AML-193 (cell line): ENCODE results near the gene LENG8.

Source experiments
- DNase-seq, 2 experiments: peaks; one replicate each; lab custom pipeline; 2025; lab: John Stamatoyannopoulos, UW

LENG8 gene

DNA sequence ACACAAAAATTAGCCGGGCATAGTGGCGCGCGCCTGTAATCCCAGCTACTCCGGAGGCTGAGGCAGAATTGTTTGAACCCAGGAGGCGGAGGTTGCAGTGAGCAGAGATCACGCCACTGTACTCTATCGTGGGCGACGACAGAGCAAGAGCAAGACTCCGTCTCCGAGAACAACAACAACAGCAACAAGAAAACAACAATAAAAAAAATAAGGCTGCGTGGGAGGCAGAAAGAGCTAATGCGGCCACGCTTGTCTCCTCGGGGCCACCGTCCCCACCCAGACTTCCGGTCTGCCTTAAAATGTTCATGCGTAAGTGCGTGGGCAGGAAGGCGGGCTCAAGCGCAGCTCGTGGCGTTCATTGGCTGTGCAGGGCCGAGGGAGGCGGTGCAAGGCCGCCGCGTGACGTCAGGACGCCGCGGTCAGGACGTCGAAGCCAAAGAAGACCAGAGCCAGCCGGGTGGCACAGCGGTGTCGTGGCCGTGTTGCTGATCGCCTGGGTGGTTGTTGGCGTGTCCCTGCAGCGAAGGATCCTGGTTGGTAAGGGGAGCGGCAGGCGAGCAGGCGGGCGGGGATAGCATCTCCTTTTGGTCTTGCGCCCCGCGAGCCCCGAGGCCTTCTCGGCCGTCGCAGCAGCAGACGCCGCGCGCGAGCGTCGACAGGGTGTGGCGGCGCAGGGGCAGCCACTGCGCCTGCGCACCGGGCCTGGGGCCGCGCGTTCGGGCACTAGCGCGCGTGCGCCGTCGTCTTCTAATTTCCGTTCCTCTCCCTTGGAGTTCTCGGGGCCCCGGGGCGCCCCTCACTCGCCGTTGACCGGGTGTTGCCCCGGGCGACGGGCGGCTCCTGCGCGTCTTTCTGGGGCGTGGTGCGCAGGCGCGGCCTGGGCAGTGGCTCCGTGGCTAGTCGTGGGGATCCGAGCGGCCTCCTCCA is at the start of gene LENG8:
TSS of gene LENG8 (plus strand) at position 426 of the 927 bp plus-strand sequence. CDS start 2,146 bp downstream, outside the sequence.
- DNase-seq = peak; percentile 88 to 91

DNA sequence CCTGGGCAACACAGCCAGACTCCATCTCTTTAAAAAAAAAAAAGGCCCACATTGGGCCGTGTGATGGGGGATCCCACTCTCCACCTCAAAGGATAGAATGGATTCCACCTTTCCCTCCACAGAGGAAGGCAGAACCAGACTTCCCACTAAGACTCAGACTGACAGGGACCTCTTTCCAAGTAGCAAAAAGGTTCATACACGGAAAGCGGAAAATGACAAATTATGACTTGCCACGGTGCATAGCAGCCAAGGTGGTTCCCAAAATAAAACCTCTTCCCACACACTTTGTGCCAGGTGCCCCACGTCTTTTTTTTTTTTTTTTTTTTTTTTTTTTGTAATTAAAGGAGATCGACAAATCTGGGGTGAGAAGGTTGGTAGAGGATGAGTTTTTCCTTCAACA is 48.1 kb upstream of the LENG8 start:
- no peak for DNase-seq

DNA sequence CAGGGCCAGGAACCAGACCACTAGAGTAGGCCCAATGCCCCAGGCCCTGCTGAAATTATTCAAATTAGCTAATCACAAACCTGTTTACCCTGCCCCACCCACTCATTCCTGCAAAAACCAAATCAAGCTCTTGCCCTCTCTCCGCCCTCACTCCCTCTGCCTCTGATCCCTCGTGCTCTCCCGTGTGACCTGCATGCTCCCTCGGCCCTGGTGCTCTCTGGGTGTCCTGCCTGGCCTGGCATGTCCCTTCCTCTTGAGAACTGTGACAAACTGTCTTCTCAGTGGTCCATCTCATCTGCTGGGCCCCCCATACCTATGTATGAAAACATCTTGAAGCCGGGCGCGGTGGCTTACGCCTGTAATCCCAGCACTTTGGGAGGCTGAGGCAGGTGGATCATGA is 45.9 kb upstream of the LENG8 start:
- no peak for DNase-seq

DNA sequence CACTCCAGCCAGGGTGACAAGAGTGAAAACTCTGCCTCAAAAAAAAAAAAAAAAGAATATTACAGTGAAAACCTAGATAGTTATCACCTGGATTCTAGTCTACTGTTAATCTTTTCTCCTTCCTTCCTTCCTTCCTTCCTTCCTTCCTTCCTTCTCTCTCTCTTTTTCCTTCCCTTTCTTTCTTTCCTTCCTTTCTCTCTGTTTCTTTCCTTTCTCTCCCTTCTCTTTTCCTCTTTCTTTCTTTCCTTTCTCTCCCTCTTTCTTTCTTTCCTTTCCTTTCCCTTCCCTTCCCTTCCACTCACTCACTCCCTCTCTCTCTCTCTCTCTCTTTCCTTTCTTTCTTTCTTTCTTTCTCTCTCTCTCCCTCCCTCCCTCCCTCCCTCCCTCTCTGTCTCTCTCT is 43.4 kb upstream of the LENG8 start:
- DNase-seq = no peak

DNA sequence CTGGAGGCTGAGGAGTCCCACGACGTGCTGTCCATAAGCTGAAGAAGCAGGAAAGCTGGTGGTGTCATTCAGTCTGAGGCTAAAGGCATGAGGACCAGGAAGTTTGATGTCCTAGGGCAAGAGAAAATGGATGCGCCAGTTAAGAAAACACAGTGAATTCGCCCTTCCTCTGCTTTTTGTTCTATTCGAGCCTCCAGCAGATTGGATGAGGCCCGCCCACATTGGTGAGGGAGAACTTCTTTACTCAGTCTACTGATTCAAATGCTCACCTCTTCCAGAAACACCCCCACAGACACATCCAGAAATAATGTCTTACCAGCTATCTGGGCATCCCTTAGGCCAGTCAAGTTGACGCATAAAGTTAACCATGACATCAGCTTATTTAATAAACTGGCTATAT is 41.2 kb upstream of the LENG8 start:
- DNase-seq = no peak

DNA sequence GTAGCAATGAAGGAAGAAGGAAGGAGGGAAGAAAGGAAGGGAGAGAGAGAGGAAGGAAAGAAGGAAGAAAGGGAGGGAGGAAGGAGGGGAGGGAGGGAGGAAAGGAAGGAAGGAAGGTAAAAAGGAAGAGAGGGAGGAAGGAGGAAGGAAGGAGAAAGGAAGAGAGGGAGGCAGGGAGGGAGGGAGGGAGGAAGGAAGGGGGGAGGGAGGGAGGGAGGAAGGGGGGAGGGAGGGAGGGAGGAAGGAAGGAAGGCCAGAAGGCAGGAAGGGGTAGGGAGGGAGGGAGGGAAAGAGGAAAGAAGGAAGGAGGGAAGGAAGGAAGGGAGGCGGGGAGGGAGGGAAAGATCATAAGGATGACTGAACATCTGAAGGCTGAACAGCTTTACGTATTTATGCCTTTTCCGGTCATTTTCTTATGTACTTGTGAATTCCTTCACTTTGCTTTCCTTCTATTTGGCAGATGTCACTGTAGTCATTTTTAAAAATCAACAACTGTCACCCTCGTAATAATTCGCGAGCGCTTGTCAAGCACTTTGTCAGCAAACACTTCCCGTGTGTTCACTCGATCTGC is 40.5 kb upstream of the LENG8 start:
- no peak for DNase-seq

DNA sequence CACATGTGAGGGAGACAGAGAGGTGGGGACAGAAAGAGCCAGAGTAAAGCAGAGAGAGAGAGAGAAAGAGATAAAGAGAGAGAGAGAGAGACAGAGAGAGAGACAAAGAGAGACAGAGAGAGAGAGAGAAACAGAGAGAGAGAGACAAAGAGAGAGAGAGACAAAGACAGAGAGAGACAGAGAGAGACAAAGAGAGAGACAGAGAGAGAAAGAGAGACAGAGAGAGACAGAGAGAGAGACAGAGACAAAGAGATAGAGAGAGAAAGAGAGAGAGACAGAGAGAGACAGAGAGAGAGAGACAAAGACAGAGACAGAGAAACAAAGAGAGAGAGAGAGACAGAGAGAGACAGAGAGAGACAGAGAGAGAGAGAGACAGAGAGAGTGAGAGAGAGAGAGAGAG is 38.0 kb upstream of the LENG8 start:
- DNase-seq = no peak

DNA sequence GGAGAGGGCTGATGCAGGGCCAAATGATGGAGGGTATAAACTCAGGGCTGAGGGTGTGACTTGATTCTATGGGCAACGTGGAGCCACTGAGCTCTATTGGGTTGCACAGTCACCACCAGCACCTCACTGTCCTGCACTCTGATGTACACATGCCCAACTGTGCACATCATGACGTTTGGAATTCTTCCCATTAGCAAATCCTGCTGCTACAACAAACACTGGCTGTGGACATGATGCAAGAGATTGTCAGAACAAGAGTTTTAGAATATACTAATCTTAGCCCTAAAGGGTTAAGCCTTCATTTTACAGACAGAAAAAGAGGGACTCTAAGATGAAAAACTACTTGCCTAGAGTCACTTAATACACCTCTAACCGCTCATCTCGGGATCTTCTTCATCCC is 36.1 kb upstream of the LENG8 start:
- DNase-seq = no peak

DNA sequence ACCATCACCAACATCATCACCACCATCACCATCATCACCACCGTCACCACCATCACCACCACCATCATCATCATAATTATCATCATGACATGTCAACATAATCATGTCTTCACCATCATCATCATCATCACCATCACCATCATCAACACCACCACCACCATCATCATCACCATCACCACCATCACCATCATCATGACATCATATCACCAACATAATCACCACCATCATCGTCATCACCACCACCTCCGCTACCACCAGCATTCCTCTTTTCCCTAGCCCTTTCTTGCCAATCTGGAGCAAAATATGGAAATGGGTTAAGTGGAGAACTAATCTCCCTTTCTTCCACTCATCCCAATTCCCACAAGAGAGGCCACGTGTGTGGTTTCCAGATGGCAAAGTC is 34.8 kb upstream of the LENG8 start:
- DNase-seq = no peak

DNA sequence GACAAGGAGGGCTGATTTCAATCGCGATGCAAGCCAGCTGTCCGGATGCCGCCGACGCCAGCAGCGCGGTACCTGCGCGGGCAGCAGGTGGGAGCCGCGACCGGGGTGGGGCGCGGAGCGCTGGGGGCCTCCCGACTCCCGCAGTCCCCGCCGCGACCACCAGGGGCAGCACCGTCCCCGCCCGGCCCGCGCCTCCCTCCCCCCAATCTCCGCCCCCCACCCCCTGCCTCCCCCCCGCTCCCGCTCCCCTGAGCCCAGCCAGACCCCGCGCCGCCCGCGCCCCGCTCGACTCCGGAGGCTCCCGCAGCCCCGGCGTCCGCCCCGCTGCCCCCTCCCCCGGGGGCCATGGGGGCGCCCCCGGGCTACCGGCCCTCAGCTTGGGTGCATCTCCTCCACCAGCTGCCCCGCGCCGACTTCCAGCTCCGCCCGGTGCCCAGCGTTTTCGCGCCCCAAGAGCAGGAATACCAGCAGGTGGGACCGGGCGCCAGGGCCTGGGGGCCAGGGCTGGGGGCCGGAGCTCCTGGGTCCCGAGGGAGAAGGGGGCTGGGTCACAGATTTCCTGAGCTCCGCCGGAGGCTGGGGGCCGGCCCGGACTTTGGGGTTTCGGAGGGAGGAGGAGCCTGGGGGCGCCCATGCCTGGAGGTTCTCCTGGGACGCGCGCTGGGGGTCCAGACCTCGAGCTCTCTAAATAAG is 33.6 kb upstream of the LENG8 start, which contains the start of gene TTYH1:
TSS of gene TTYH1 (plus strand) at position 257 of the 693 bp plus-strand sequence. CDS start at position 346, 89 bp downstream.
- no peak for DNase-seq

DNA sequence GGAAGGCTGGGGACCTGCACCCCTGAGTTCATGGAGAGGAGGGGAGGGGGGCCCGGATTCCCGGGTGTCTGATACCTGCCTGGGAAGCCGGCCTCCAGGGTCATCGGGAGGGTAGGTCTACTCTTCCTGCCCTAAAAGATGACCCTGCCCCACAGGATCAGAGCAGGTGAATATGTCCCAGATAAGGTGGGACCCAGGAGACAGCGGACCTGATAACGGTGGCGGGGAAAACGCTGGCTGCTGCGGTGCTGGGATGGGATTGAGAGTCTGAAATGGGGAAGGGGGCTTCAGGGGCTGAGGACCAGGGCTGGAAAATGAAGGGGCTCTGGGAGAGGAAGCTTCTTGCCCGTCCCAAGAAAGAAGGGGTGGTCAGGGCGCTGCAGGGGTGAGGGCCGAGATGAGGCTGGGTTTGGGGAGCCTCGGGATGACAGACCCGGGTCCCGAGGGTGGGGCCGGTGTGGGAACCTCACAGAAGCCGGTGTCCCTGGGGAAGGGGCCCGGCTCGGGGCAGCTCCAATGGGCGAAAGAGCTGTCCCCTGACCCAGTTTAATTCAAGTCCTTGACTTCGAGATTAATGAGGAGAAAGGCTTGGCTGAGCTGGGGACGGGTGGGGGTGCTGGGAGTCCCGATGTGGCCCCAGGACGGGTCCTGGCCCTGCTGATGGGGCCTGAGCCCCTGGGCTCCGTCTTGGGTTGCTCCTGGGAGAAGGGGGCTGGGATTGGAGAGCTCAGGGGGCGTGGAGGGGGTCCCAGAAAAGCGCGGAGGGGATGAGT is 32.9 kb upstream of the LENG8 start:
- DNase-seq = no peak

DNA sequence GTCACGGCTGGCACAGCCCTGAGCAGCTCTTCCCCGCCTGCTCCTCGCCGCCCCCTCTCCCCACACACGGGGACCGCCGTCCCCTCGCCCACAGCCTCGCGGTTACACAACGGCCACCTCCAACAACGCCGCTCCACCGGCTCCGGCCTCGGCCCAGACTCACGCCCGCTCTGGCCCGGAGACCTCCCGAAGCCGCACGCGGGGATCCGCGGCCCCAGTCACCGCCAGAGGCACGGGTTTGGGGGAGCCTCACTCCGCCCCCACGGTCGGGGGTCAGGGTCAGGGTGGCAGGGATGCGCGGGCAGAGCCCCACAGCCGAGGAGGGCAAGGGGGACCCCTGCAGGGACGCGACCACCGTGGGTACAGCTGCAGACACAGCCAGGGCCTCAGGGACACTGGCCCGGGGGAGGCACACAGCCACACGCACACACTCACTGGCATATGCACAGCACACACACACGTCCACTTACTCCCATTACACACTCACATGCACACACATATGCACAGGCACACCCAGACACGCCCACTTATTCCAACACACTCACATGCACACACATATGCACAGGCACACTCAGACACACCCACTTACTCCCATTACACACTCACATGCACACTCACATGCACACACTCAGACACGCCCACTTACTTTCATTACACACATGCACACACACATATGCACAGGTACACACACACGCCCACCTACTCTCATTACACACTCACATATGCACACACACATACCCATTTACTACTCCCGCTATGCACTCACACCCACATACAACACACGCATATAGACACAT is 32.1 kb upstream of the LENG8 start:
- no peak for DNase-seq

DNA sequence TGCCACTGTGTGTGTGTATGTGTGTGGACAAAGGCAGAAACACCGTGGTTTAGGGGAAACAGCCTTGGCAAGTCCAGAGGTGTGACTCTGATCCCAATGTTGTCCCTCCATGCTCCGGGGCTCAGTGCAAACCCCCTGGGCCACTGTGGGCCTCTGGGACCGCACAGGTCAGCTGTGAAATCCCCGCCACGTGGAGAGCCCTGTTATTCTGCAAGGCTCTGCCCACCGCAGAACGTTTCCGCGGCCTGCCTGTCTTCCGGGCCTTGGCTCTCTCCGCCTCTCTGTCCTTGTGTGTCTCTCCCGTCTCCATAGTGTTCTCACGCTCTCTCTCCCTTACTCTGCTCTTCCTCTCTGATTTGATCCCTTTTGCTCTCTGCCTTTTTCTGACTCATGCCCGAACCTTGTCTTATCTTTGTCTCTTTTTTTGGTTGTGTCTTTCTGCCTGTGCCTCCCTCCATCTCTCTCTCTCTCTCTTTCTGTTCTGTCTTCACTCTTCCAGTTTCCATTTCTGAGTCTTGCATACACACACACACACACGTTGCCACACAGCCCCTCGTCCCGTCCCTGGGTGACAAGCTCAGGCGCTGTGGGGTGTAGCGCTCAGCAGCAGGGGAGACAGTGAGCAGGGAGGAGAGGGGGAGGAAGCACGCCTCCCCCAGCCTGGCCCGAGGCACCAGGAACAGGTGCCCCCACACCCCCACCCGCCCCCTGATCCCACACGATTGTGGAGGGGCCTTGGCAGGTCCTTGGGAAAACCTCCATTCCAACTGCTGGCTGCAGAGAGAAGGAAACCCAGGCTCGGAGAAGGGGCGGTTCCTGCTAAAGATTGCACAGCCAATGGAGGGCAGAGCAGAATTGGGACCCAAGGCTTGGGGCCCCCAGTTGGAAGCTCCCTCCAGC is 30.7 kb upstream of the LENG8 start:
- peak; percentile 60 to 67 for DNase-seq

DNA sequence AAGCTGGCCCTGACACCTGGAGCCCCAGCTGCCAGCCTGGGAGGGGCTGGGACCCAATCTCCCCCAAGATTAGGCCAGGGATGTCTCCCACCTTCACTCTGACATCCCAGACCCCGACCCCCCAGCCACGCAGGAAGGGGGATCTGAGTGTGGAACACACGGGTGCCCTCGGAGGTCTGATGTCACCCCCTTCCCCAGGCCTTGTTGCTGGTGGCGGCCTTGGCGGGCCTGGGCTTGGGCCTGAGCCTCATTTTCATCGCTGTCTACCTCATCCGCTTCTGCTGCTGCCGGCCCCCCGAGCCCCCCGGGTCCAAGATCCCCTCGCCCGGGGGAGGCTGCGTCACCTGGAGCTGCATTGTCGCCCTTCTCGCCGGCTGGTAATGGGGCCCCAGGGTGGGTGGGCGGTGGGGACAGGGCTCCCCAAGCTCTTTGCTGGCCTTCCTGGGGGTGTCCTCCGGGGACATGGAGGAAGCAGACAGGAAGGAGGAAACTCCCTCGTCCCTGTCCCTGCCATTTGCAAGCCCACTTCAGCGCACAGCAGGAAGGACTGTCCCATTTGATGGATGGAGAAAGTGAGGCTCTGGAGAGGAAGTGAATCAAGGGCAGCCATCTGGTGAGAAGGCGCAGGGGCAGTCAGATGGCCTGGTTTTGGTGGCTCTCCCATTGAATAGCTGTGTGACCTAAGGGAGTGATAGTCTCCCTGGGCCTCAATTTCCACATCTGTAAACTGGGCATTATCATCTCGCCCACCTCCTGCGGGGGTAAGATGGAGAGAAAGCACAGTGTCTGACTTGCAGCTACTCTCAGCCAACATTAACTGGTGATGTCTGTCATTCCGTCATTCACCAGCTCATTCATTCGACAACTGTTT is 29.8 kb upstream of the LENG8 start:
- DNase-seq = no peak

DNA sequence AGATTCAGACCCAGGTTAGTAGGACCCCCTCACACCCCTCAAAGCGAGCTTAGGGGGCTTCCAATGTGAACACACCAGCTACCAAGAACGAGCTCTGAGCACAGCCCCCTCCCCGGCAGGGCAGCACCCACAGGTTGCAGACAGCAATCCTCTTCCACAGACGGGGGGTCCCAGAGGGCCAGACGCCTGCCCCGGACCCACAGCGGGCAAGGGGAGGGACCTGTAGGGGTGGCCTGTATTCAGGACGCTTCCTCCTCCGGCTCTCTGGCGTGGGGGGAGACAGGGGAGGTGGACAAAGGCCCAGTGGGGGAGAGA is 29.0 kb upstream of the LENG8 start:
- DNase-seq = no peak

DNA sequence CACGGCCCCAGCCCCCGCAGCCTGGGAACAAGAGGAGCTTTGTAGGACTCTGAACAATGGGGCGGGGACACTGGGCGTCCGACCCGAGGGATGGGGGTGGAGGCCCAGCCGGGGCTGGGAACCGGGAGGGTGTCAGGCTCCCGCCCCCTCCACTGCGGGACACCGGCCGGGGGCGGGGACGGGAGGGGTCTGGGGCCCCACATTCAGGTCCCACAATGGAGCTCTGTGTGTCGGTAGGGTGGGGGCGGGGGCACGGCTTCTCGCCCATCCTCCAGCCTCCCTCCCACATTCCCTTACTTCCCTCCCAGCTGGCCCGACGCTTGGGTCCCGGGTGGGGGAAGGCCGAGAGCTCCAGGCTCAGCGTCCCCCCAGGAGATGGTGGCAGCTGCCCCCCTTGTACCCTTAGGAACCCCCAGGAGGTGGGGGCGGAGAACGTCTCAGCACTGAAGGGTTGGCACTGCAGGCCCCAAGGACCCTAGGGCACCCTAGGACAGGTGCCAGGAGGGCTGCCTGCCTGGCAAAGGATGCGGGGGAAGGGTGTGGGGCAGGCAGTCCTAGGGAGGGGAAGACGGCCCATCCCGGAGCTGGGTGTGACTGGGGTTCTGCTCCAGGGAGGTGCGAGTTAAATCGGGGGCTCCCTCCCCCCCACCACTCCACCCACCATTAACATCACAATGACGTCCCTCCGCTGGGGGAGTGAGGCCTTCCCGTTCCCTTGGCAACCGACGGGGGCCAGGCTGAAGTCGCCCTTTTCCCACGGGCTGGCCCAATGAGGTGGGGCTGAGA is 28.4 kb upstream of the LENG8 start:
- DNase-seq = no peak

DNA sequence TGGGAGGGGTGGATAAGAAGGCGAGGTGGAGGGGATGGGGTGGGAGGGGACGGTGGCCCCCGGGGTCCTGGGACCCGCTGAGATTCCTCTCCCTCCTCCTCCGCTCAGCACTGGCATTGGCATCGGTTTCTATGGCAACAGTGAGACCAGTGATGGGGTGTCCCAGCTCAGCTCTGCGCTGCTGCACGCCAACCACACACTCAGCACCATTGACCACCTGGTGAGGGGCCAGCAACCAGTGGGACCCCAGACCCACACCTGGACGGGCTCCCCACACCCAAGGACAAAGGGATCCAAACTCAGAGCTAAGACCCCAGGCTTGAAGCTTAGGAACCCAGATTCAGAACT is 27.9 kb upstream of the LENG8 start:
- no peak for DNase-seq

DNA sequence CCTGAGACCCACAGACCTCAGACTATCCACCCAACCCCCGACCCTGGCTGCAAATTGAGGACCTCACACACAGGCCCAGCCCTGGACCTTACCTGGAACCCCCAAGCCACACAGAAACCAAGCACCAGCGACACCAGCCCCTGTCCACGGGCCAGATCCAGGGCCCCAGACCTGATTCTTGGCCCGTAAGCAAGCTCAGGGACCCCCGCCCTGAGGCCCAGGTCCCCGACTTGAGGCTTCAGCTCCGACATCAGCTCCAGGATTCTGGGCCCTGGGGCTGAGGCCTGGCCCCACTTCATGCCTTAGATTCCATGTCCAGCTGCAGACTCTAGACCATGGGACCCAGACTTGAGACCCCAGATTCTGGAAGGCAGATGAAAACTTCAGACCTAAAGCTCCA is 27.5 kb upstream of the LENG8 start:
- no peak for DNase-seq

DNA sequence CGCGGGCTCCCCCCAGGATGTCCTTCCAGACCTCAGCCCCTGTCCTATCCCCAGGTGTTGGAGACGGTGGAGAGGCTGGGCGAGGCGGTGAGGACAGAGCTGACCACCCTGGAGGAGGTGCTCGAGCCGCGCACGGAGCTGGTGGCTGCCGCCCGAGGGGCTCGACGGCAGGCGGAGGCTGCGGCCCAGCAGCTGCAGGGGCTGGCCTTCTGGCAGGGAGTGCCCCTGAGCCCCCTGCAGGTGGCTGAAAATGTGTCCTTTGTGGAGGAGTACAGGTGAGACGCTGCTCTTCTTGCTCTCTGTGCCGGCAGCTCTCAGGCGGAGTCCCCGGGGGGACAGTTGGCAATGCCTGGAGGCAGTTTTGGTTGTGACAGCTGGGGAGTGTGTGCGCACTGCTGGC is 26.9 kb upstream of the LENG8 start:
- no peak for DNase-seq
